GM18861 (cell line): ENCODE results near the gene RBMS3.
"Not testable (repeated sequence)": the region's sequence is repeated elsewhere in the genome, so short reads cannot be mapped to it uniquely, and the experiment has no call there.

Experiments used
- ATAC-seq: cut with Tn5 transposase; IDR thresholded peaks from one replicate; pipeline ENCODE4 v1.9.1; 2021; ENCODE audit not compliant: unreplicated experiment

The RBMS3 gene

DNA sequence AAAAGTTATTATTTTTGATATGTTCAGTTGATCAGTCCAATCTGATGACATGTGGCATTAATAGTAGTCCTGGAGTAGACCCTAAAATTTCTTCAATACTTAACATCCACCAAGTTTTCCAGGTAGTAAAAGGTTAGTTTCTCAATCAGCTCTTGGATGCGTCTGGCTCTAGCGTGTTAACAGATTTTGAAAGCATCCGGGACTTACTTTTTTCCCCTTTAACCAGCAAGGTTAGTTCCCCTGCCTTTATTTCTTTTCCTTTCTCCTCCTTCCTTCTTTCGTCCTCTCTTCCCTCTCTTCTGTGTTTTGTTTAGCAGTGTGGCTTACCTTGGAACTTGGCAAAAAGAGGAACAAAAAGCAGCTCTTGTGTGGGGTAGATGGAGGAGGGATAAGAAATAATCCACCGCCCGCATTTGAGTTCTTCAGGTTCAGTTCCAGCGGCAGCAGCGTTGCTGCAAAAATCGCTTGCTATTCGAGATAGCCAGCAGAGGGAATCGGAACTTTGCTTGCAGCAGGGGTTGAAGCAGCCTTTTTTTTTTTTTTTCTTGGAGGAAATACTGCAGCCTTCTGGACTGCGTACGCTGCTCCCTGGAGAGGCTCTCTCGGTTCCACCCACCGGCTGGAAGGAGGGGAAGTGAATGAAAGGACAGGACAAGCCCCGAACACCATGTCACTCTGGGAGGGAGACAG, at the start of gene RBMS3:
Gene RBMS3 (plus strand): TSS at position 668 of the 690 bp plus-strand sequence.
- ATAC-seq = peak; percentile 31

DNA sequence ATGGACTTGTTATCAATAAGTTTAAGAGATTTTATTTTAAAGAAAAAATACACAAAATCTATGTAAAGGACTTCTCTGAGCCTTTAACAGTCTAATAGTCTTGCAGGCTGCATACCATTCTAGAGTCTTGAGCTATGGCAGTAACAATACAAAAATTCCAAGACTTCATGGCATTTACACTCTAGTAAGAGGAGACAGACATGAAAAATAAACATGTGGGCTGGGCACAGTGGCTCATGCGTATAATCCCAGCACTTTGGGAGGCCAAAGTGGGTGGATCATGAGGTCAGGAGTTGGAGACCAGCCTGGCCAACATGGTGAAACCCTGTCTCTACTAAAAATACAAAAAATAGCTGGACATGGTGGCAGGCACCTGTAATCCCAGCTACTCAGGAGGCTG, 47.7 kb upstream of the RBMS3 start:
- not testable (repeated sequence) for ATAC-seq

DNA sequence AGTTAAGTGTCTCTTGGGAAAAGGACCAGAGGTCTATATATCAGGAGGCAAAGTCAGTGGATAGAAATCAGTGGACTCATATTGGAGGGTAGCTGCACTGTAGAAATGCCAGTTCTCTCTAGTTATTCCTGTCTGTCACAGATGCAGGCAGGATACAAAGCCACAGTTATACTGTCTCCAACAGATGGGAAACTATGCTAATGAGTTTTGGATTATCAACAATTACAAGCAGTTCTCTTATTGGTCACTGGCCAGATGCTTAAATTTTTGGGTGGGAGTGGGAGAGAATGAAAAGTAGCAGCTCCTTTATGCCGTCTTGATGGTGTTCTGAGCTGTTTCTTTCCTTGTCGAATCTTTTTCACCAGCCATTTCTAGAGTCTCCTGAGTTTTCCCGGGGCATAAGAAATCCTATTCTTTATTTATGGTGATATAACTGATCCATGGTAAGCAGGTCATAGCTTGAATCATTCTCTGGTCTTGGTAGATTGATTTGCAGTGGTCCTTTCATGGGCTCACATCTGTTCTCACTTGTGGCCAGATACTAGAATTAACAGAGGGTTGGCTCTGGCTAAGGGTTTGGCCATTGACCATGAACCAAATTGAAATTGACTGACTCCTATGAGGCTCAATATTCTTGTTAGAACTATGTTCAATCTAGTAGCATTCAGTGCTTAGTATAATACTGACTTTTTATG, 44.6 kb upstream of the RBMS3 start:
- no peak for ATAC-seq

DNA sequence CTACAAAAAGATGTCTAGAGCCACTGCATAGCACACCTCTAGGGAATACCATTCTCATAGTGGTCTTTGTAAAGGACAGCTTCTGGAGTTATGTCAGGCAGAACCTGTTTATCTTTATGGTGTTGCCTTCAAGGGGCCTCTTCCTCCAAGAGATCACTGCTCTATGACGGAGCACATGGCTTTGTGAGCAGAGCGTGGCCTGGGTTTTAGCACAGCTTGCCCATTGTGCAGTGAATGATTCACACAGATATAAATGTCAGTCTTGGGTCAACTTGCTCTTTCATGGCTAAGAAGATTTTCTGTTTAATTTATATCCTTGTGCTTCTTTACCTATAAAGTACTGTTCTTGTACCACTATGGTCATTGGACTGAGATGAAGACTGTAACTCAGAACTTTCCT, 41.5 kb upstream of the RBMS3 start:
- no peak for ATAC-seq

GRCh38 chr3:29240248-29240647, 40.6 kb upstream of the RBMS3 start:
- ATAC-seq = no peak

DNA sequence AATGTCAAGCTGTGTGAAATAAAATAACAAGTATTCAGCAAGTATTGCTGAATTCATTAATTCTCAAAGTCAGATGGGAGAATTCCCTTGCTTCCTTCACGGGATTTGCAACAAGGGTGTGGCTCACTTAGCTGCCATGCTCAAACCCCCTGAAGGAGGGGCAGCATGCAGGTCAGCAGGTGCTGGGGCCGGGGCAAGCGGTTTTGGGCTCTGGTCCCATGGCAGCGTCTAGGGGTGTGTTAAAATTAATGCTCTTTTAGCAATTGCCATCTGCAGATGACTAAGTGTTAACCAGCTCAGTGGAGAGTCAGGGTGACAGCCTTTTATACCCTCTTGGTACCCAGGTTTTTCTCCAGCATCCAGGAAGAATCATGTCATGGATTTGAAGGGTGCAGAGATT, 40.0 kb upstream of the RBMS3 start:
- no peak for ATAC-seq

DNA sequence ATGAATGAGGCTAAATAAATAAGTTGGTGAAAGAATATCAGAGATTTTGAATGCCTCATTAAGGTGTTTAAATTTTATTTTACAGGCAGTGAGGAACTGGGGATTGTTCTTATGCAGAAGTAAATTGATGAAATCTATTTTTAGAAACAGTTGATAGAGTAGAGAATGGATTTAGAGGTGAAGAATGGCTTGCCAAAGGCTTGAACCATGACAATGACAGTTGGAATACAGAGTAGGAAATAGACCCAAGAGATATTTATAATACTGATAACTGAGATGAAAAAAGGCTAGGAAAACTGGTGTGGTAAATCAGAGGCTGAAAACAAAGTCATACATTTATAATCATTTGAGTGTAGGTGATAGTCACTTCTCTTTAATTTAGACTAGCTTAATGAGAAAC, 39.0 kb upstream of the RBMS3 start:
- ATAC-seq = no peak

- no peak for ATAC-seq
Observed at GRCh38 chr3:29242296-29242695, 38.6 kb upstream of the RBMS3 start.

GRCh38 chr3:29245441-29245840, 35.4 kb upstream of the RBMS3 start:
- ATAC-seq = no peak

DNA sequence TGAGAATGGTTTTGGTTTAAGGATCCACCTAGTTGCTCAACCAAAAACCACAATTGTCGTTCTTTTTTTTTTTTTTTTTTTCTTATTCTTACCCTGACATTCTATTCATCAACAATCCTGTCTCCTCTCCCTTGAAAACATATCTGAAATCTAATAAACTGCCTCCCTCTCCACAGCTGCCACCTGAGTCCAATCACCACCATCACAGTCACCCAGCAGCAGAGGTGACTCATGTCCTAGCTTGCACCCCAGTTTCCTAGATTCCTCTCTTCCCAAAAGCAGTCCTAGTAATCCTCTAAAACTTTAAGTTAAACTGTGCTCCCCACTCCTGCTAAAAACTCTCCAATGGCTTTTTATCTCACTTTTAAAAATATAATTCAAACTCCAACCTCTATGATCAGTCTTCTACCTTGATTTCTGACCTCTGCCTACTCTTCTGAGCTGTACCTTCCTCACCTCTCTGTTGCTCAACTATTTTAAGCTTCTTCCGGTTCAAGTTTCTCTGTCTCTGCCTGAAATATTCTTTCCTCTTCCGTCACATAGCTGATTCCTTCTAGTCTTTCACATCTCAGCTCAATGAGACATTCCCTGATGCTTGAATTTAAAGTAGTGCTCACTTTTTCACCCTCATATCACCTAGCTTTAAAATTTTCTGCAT, 33.7 kb upstream of the RBMS3 start:
- ATAC-seq = no peak

DNA sequence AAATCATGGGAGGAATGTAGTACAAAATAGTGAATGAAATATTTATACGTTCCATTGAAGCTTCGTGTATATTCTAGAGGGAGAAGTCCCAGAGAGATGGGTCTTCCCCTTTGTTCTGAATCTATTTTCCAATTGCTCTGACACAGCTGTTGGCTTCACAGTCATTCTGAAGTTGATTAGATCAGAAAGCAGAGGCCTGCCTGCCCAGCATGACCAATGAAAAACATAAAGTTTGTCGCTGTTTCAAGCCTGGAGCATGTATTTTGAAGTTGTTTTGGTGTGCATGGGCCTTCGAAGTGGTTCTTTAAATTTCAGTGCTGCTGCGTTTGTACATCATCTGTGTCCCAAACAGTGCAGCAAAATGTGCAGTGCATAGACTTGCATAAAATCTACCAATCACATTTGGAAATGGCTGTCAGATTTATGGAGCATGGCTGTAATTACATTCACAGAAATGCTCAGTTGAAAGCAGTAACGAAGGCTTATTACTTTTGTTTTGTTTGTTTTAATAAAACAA, 31.0 kb upstream of the RBMS3 start:
- no peak for ATAC-seq

GRCh38 chr3:29255854-29256696, 24.8 kb upstream of the RBMS3 start:
- ATAC-seq = no peak

- ATAC-seq = no peak
Observed at GRCh38 chr3:29258161-29258560, 22.7 kb upstream of the RBMS3 start.

GRCh38 chr3:29261119-29261518, 19.8 kb upstream of the RBMS3 start:
- no peak for ATAC-seq

- no peak for ATAC-seq
Observed at GRCh38 chr3:29263476-29263875, 17.4 kb upstream of the RBMS3 start.

DNA sequence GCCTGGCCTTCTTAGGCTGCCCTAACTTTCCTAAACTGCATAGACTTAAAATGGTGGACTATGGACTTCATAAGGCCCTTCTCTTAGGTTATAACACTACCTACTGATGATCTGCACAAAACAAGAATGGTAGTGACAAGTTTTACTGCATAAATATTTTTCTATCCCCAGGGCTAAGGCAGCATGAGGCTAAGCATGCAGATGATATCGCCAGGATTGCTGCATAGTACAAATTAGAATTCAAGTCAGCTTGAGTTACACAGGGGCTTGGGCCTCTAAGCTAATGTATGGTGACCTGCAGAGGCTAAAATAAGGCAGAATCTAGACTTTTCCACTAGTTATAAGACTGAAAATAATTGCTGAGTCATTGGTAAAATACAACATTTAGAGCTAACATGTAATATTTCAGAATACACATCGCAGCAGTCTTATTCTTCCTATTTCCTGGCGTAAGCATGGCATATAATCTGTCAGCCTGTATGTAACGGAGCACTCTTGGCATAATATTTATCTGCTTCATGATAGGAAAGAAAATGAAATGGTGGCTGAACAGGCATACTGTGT, 15.3 kb upstream of the RBMS3 start:
- no peak for ATAC-seq

GRCh38 chr3:29267226-29267625, 13.6 kb upstream of the RBMS3 start:
- ATAC-seq = no peak

DNA sequence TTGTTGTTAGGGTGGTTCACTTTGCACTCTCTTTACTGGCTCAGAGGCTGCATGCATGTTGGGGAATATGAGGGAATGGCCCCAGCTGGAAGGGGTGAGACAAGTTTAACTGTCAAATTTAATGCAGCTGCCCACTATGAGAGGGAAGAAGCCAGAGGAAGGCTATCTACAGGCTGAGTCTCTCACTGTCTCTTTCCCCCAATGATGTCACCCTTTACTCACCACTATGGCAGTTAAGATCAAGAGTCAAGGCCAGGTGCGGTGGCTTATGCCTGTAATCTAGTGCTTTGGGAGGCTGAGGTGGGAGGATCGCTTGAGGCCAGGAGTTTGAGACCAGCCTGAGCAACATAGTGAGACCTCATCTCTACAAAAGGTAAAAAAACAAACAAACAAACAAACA, 12.2 kb upstream of the RBMS3 start:
- no peak for ATAC-seq

DNA sequence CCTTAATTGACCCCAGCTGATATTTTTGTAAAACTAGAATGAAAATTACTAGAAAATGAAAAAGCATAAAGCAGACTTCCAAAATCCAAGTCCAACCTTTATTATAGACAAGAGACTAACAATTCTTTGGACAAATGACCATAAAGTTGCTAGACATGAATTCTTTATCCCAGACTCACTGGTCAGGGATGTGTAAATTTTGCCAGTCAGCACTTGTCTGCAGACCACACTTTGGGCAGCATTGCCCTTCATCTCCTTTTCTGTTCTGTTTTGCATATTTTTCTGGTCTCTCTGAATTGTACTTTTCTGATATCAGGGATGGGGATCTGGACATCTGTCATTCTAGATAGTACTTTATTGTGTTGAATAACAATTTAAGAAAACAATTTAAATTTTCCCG, 10.1 kb upstream of the RBMS3 start:
- no peak for ATAC-seq

DNA sequence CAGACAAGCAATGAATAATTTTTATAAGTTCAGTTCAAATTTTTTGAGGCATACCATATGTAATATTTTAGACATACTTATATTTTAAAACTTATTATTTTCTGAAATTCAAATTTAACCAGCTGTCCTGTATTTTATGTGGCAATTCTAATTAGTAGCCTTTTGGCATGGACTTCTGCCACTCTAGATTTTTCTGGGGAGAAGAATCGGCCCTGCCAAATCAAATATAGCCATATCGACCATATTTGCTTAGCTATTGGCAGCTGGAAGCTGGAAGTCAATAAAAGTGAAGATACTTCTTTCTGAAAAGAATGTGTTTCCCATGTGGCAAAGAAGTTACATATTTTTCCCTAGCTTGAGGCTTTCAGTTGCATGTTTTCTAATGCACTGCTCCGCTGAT, 9.4 kb upstream of the RBMS3 start:
- ATAC-seq = no peak

DNA sequence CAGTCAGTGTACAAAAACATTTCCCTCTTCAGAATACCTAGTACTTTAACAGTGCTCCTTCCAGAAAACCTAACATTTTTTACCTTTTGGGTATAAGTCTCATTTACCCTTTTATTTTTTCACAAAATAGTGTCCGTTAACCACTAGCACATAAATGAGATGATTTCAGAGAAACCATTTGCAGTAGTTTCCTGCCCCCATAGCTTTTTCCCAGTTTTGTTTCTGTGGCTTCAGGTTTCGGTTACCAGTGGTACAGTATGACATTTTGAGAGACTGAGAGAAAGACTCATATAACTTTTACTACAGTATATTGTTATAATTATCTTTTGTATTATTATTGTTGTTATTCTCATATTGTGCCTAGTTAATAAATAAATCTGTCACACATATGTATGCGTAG, 6.2 kb upstream of the RBMS3 start:
- no peak for ATAC-seq
